MM.1S (cell line): ENCODE data around the gene CMIP.
"Not testable (repeated sequence)": the region's sequence is repeated elsewhere in the genome, so short reads cannot be mapped to it uniquely, and the experiment has no call there.

Experiments used
- DNase-seq: peaks from one replicate; pipeline ENCODE4 v3.0.0-alpha.2; 2015
- H2AFZ ChIP-seq: fragments of 300-600 bp; sonication (generic); 2 replicates; pipeline ENCODE4 v1.6.0; 2016; ENCODE audit warnings: antibody characterized with exemption, low read length
- H3F3A ChIP-seq: fragments of 300-600 bp; sonication (generic); 2 replicates; pipeline ENCODE4 v1.6.1; 2016; ENCODE audit warnings: mild to moderate bottlenecking, antibody characterized with exemption, low read length, moderate library complexity, mixed read lengths; ENCODE audit not compliant: insufficient read depth
- H3K27ac ChIP-seq: fragments of 300-600 bp; sonication (generic); 2 replicates; pipeline ENCODE4 v1.5.1; 2016; ENCODE audit warnings: mild to moderate bottlenecking, low read length
- H3K27me3 ChIP-seq: fragments of 300-600 bp; sonication (generic); replicated peaks from 2 replicates; pipeline ENCODE4 v1.6.0; 2016; ENCODE audit warnings: low read length; ENCODE audit not compliant: insufficient read depth
- H3K36me3 ChIP-seq: fragments of 300-600 bp; sonication (generic); replicated peaks from 2 replicates; pipeline ENCODE4 v1.6.1; 2016; ENCODE audit warnings: mild to moderate bottlenecking, low read length, mixed read lengths; ENCODE audit not compliant: insufficient read depth
- H3K4me1 ChIP-seq: fragments of 300-600 bp; sonication (generic); 2 replicates; pipeline ENCODE4 v1.6.1; 2016; ENCODE audit warnings: low read length, mixed read lengths
- H3K4me2 ChIP-seq: fragments of 300-600 bp; sonication (generic); 2 replicates; pipeline ENCODE4 v1.6.0; 2016; ENCODE audit warnings: low read depth, low read length
- H3K4me3 ChIP-seq: fragments of 300-600 bp; sonication (generic); 2 replicates; pipeline ENCODE4 v1.5.1; 2016; ENCODE audit warnings: low read length, mixed read lengths
- H3K79me2 ChIP-seq: fragments of 300-600 bp; sonication (generic); 2 replicates; pipeline ENCODE4 v1.6.1; 2016; ENCODE audit warnings: mixed run types, low read length, mixed read lengths
- H3K9ac ChIP-seq: fragments of 300-600 bp; sonication (generic); 2 replicates; pipeline ENCODE4 v1.6.1; 2016; ENCODE audit warnings: low read length, mixed read lengths
- H3K9me2 ChIP-seq: fragments of 300-600 bp; sonication (generic); replicated peaks from 2 replicates; pipeline ENCODE4 v1.6.1; 2016; ENCODE audit warnings: mild to moderate bottlenecking, low read length, mixed read lengths; ENCODE audit not compliant: insufficient read depth
- H3K9me3 ChIP-seq: fragments of 300-600 bp; sonication (generic); replicated peaks from 2 replicates; pipeline ENCODE4 v1.6.1; 2016; ENCODE audit warnings: mild to moderate bottlenecking, low read length, mixed read lengths; ENCODE audit not compliant: insufficient read depth
- H4K20me1 ChIP-seq: fragments of 300-600 bp; sonication (generic); 2 replicates; pipeline ENCODE4 v1.6.1; 2016; ENCODE audit warnings: mild to moderate bottlenecking, low read length, moderate library complexity, mixed read lengths; ENCODE audit not compliant: insufficient read depth
- EZH2 ChIP-seq: fragments of 300-600 bp; sonication (generic); optimal IDR thresholded peaks from 2 replicates; pipeline ENCODE3; 2017; ENCODE audit warnings: low read depth, mild to moderate bottlenecking, antibody characterized with exemption, low read length, mixed read lengths
- EZH2phosphoT487 ChIP-seq: fragments of 300-600 bp; sonication (generic); IDR thresholded peaks from 2 replicates; pipeline ENCODE4 v1.6.1; 2018; ENCODE audit warnings: antibody characterized with exemption, low read length
- TF ChIP-seq, protein P1 (sequence below): fragments of 300-600 bp; sonication (generic); IDR thresholded peaks from 2 replicates; pipeline ENCODE4 v1.5.1; 2016; ENCODE audit warnings: antibody characterized with exemption, low read length, mixed read lengths

The CMIP gene

DNA sequence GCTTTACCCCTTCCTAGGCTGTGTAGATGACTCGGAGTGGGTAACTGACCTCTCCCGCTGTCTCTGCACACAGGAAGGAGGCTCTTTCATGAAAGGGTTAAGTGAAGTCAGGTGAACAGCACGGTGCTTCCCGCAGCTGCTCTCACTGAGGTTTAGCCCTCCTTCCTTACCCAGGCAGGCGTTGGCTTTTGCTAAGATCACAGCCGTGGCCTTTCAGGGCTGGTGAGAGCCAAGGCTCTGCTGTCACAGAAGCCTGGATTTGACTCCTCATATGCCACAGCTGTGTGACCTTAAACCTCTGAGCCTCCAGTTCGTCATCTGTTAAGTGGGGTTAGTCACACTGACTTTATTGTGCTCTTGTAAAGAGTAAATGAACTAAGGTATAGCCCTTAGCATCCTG lies 243.6 kb downstream of the CMIP start:
- H3K4me1 ChIP-seq = no peaks in the 10 kb centered on the region
- H3K79me2 ChIP-seq = no peaks in the 10 kb centered on the region
- H3F3A ChIP-seq = no peaks in the 10 kb centered on the region
- no peaks in the 10 kb centered on the region for H3K36me3 ChIP-seq
- no peak overlapping the region for H3K4me2 ChIP-seq
- H3K9me3 ChIP-seq = no peaks in the 10 kb centered on the region
- H3K27ac ChIP-seq = no peak overlapping the region
- H3K27me3 ChIP-seq = no peaks in the 10 kb centered on the region
- H4K20me1 ChIP-seq = no peaks in the 10 kb centered on the region
- no peak for DNase-seq
- no peak overlapping the region for H3K9ac ChIP-seq
- TF ChIP-seq EZH2phosphoT487 (no peak), EZH2 (no peak)
- TF ChIP-seq, protein P1, sequence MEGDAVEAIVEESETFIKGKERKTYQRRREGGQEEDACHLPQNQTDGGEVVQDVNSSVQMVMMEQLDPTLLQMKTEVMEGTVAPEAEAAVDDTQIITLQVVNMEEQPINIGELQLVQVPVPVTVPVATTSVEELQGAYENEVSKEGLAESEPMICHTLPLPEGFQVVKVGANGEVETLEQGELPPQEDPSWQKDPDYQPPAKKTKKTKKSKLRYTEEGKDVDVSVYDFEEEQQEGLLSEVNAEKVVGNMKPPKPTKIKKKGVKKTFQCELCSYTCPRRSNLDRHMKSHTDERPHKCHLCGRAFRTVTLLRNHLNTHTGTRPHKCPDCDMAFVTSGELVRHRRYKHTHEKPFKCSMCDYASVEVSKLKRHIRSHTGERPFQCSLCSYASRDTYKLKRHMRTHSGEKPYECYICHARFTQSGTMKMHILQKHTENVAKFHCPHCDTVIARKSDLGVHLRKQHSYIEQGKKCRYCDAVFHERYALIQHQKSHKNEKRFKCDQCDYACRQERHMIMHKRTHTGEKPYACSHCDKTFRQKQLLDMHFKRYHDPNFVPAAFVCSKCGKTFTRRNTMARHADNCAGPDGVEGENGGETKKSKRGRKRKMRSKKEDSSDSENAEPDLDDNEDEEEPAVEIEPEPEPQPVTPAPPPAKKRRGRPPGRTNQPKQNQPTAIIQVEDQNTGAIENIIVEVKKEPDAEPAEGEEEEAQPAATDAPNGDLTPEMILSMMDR = no peak
- H2AFZ ChIP-seq = no peak overlapping the region
- H3K9me2 ChIP-seq = no peaks in the 10 kb centered on the region
- no peak overlapping the region for H3K4me3 ChIP-seq

DNA sequence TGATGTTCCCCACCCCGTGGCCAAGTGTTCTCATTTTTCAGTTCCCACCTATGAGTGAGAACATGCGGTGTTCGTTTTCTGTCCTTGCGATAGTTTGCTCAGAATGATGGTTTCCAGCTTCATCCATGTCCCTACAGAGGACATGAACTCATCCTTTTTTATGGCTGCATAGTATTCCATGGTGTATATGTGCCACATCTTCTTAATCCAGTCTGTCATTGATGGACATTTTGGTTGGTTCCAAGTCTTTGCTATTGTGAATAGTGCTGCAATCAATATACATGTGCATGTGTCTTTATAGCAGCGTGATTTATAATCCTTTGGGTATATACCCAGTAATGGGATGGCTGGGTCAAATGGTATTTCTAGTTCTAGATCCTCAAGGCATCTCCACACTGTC lies 244.2 kb downstream of the CMIP start:
- not testable (repeated sequence) for H3K27me3 ChIP-seq, H3K36me3 ChIP-seq, H3K4me2 ChIP-seq, H3K4me3 ChIP-seq, H3K9me3 ChIP-seq, H4K20me1 ChIP-seq, H3K9ac ChIP-seq, H2AFZ ChIP-seq, H3K9me2 ChIP-seq, H3K27ac ChIP-seq, H3F3A ChIP-seq, H3K79me2 ChIP-seq, DNase-seq, H3K4me1 ChIP-seq

DNA sequence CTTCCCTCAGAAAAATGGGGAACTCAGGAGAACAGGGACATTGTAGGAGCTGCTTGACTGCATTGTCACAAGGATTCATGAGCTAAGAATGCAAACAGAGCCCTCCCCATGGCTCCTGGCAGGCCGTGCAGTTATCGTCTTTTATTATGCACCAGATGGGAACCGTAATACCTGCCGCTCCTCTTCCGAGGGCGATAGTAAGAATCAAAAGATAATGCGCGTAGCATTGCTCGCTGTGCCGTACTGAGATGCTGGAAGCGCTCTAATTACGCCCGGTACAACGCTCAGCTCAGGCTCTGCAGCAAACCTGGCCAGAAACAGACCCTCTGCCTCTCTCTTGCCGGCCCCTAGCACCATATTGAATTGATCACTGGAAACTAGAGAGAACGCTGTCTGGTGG lies 247.4 kb downstream of the CMIP start:
- TF ChIP-seq EZH2phosphoT487 (no peak), EZH2 (no peak)
- TF ChIP-seq, protein P1 = no peak
- Histone ChIP-seq H3K79me2 (no peaks in the 10 kb centered on the region), H3K36me3 (no peaks in the 10 kb centered on the region), H3K9me3 (no peaks in the 10 kb centered on the region), H2AFZ (no peak overlapping the region), H3K9ac (no peak overlapping the region), H3K4me2 (no peak overlapping the region), H3K9me2 (no peaks in the 10 kb centered on the region), H3K27ac (no peak overlapping the region), H3K4me3 (no peak overlapping the region), H4K20me1 (no peaks in the 10 kb centered on the region), H3F3A (no peaks in the 10 kb centered on the region), H3K4me1 (no peaks in the 10 kb centered on the region), H3K27me3 (no peaks in the 10 kb centered on the region)
- no peak for DNase-seq

DNA sequence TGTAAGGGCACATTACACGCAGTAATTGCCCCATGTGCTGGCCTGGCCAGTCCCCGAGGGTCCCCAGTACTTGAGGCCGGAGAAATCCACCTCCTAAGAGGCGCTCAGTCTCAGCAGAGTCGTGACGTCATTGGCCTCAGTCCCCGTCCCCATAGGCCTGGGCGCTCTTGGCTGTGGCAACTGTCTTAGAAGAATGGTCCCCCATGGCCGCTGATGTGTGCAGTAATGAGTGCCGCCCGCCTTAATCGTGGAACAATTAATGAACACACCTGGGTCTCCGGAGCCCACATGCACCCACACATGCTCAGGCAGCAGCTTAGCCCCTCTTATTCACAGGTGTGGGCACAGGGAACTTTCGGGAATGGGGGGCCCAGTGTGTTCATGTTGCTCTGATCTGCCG lies 248.0 kb downstream of the CMIP start:
- H4K20me1 ChIP-seq = no peaks in the 10 kb centered on the region
- no peak overlapping the region for H2AFZ ChIP-seq
- no peaks in the 10 kb centered on the region for H3K36me3 ChIP-seq
- H3K4me1 ChIP-seq = no peaks in the 10 kb centered on the region
- no peaks in the 10 kb centered on the region for H3K79me2 ChIP-seq
- no peak overlapping the region for H3K4me3 ChIP-seq
- H3K27ac ChIP-seq = no peak overlapping the region
- H3K9ac ChIP-seq = no peak overlapping the region
- no peaks in the 10 kb centered on the region for H3K27me3 ChIP-seq
- no peak for DNase-seq
- no peak overlapping the region for H3K4me2 ChIP-seq
- no peaks in the 10 kb centered on the region for H3K9me2 ChIP-seq
- H3K9me3 ChIP-seq = no peaks in the 10 kb centered on the region
- H3F3A ChIP-seq = no peaks in the 10 kb centered on the region
- TF ChIP-seq, protein P1 = no peak
- TF ChIP-seq EZH2 (no peak), EZH2phosphoT487 (no peak)
